B cell (primary cell): ENCODE measurements around the gene AK3.

Experiments used
- EZH2 ChIP-seq: IDR thresholded peaks from 2 replicates; pipeline ENCODE4 v1.6.1; 2012; ENCODE audit warnings: borderline replicate concordance, low read depth, mild to moderate bottlenecking, moderate library complexity, low read length; ENCODE audit not compliant: insufficient read depth, poor library complexity, severe bottlenecking
- TF ChIP-seq, protein P1 (sequence below): fragments of 200-600 bp; IDR thresholded peaks from one replicate; pipeline ENCODE4 v1.8.0; 2022; ENCODE audit warnings: antibody characterized with exemption, mild to moderate bottlenecking

DNA sequence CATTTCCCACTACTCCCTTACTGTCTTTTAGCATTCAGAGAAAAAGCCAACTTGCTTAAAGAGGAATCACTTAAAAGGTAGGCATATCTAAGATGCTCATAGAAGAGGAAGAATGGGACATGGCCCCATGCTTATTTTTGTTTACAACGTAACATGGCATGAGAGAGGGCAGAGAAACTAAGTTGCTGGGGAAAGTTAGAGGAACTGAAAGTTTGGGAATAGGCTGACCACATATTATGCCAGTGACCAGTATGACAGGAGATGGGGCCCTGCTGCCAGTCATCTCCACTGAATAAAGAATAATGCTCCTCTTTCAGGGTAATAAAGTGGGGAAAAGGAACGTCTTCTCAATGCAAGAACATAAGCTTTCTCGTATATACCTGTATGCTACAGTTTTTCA, 77.0 kb downstream of the AK3 start:
- TF ChIP-seq, protein P1, sequence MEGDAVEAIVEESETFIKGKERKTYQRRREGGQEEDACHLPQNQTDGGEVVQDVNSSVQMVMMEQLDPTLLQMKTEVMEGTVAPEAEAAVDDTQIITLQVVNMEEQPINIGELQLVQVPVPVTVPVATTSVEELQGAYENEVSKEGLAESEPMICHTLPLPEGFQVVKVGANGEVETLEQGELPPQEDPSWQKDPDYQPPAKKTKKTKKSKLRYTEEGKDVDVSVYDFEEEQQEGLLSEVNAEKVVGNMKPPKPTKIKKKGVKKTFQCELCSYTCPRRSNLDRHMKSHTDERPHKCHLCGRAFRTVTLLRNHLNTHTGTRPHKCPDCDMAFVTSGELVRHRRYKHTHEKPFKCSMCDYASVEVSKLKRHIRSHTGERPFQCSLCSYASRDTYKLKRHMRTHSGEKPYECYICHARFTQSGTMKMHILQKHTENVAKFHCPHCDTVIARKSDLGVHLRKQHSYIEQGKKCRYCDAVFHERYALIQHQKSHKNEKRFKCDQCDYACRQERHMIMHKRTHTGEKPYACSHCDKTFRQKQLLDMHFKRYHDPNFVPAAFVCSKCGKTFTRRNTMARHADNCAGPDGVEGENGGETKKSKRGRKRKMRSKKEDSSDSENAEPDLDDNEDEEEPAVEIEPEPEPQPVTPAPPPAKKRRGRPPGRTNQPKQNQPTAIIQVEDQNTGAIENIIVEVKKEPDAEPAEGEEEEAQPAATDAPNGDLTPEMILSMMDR: no peak
- no peak for TF ChIP-seq EZH2
